HUES48 (cell line): Measurements from ENCODE around the gene C10orf105.

Source experiments
- H3K27ac ChIP-seq: one replicate; pipeline ENCODE4 v1.7.0; 2013; ENCODE audit warnings: low read depth, low read length, inconsistent platforms
- H3K27me3 ChIP-seq: 2 replicates; pipeline ENCODE4 v1.6.1; 2013; ENCODE audit warnings: mild to moderate bottlenecking, low read length; ENCODE audit not compliant: control insufficient read depth, insufficient read depth
- H3K36me3 ChIP-seq: 2 replicates; pipeline ENCODE4 v1.6.1; 2013; ENCODE audit warnings: low read length; ENCODE audit not compliant: control insufficient read depth, insufficient read depth
- H3K4me1 ChIP-seq: 2 replicates; pipeline ENCODE4 v1.6.1; 2013; ENCODE audit warnings: mild to moderate bottlenecking, low read length; ENCODE audit not compliant: control insufficient read depth, insufficient read depth
- H3K4me3 ChIP-seq: 2 replicates; pipeline ENCODE4 v1.5.1; 2013; ENCODE audit warnings: mild to moderate bottlenecking, low read depth, low read length
- H3K9ac ChIP-seq: 2 replicates; pipeline ENCODE4 v1.6.1; 2013; ENCODE audit warnings: mild to moderate bottlenecking, low read depth, low read length, moderate library complexity
- H3K9me3 ChIP-seq: 2 replicates; pipeline ENCODE4 v1.6.1; 2013; ENCODE audit warnings: low read length; ENCODE audit not compliant: control insufficient read depth, insufficient read depth

C10orf105 gene

GRCh38 chr10:71683301-71683700, 36.3 kb downstream of the C10orf105 start:
- Histone ChIP-seq H3K36me3 (no peaks in the 10 kb centered on the region), H3K27me3 (no peaks in the 10 kb centered on the region; the same call in 1 of the 2 replicates), H3K9ac (no peak overlapping the region), H3K9me3 (no peaks in the 10 kb centered on the region), H3K4me1 (peaks cover 17% of the 10 kb centered on the region), H3K27ac (no peak overlapping the region), H3K4me3 (no peak overlapping the region)

GRCh38 chr10:71681977-71682376, 37.6 kb downstream of the C10orf105 start:
- no peaks in the 10 kb centered on the region for H3K36me3 ChIP-seq
- H3K9ac ChIP-seq = no peak overlapping the region
- no peaks in the 10 kb centered on the region; the same call in 1 of the 2 replicates for H3K27me3 ChIP-seq
- H3K4me1 ChIP-seq = peaks cover 17% of the 10 kb centered on the region
- no peak overlapping the region for H3K4me3 ChIP-seq
- no peaks in the 10 kb centered on the region for H3K9me3 ChIP-seq
- no peak overlapping the region for H3K27ac ChIP-seq

DNA sequence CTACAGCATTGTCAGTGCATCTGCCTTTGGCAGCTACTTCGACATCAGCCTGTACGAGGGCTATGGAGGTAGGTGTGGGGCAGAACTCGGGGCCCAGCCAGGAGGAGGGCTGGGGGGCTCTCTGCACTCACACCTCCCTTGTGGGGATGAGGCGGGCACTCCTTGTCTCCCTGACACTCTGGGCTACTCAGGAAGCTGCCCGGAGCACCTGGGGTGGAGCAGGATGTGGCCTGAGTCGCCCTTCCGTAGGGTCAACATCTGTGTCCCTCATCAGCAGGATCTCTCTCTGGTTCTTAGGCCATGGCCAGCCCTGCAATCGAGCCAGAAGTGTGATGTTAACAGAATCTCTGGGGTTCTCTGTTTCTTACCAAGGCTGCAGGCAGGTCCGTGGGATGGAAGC, 40.2 kb downstream of the C10orf105 start:
- Histone ChIP-seq H3K36me3 (no peaks in the 10 kb centered on the region), H3K4me1 (no peaks in the 10 kb centered on the region), H3K9me3 (no peaks in the 10 kb centered on the region), H3K27ac (no peak overlapping the region), H3K4me3 (no peak overlapping the region), H3K27me3 (no peaks in the 10 kb centered on the region), H3K9ac (no peak overlapping the region)

GRCh38 chr10:71678057-71678805, 41.3 kb downstream of the C10orf105 start:
- Histone ChIP-seq H3K36me3 (no peaks in the 10 kb centered on the region), H3K4me1 (no peaks in the 10 kb centered on the region), H3K27me3 (no peaks in the 10 kb centered on the region), H3K27ac (no peak overlapping the region), H3K4me3 (no peak overlapping the region), H3K9me3 (no peaks in the 10 kb centered on the region), H3K9ac (no peak overlapping the region)

- no peak overlapping the region for H3K9ac ChIP-seq
- H3K27me3 ChIP-seq = no peaks in the 10 kb centered on the region
- H3K9me3 ChIP-seq = no peaks in the 10 kb centered on the region
Measured at GRCh38 chr10:71677261-71677660, 42.3 kb downstream of the C10orf105 start.

GRCh38 chr10:71675295-71675970, 44.1 kb downstream of the C10orf105 start:
- Histone ChIP-seq H3K4me3 (no peak overlapping the region), H3K27ac (no peak overlapping the region), H3K36me3 (no peaks in the 10 kb centered on the region), H3K4me1 (no peaks in the 10 kb centered on the region), H3K9me3 (no peaks in the 10 kb centered on the region), H3K9ac (no peak overlapping the region), H3K27me3 (no peaks in the 10 kb centered on the region)

More at GRCh38 chr10:71677261-71677660, 42.3 kb downstream of the C10orf105 start:
- no peaks in the 10 kb centered on the region for H3K4me1 ChIP-seq
- no peak overlapping the region for H3K4me3 ChIP-seq
- H3K27ac ChIP-seq = no peak overlapping the region
- no peaks in the 10 kb centered on the region for H3K36me3 ChIP-seq

- Histone ChIP-seq H3K9ac (no peak overlapping the region), H3K27ac (no peak overlapping the region), H3K4me3 (no peak overlapping the region), H3K36me3 (no peaks in the 10 kb centered on the region), H3K4me1 (no peaks in the 10 kb centered on the region), H3K27me3 (no peaks in the 10 kb centered on the region), H3K9me3 (no peaks in the 10 kb centered on the region)
Measured at GRCh38 chr10:71671994-71672946, 47.3 kb downstream of the C10orf105 start.

GRCh38 chr10:71667387-71667752, 52.2 kb downstream of the C10orf105 start:
- H3K27me3 ChIP-seq = no peaks in the 10 kb centered on the region
- peaks cover 9% of the 10 kb centered on the region for H3K4me1 ChIP-seq
- no peaks in the 10 kb centered on the region for H3K36me3 ChIP-seq
- H3K9me3 ChIP-seq = no peaks in the 10 kb centered on the region
- no peak overlapping the region for H3K27ac ChIP-seq
- no peak overlapping the region for H3K9ac ChIP-seq
- H3K4me3 ChIP-seq = no peak overlapping the region

- Histone ChIP-seq H3K27me3 (no peaks in the 10 kb centered on the region), H3K4me1 (peaks cover 9% of the 10 kb centered on the region), H3K36me3 (no peaks in the 10 kb centered on the region), H3K4me3 (no peak overlapping the region), H3K9ac (no peak overlapping the region), H3K9me3 (no peaks in the 10 kb centered on the region), H3K27ac (no peak overlapping the region)
Measured at GRCh38 chr10:71666639-71667386, 52.8 kb downstream of the C10orf105 start.

DNA sequence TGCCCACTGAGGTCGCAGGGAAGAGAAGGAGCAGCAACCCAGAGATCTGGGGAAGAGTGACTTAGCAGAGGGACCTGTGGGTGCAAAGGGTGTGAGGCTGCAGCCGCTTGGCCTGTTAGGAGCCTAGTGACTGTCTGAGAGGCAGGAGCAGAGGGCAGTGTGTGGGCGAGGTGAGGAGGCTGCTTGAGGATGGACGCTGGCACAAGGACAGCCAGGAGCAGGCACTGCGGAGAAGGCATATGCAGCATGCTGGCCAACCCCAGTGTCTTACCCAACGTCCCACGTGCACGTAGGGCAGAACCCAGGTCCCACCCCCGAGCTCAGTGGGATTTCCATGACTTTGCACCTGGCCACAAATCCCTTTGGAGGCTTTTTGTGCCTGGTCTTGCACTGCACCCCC, 54.1 kb downstream of the C10orf105 start:
- Histone ChIP-seq H3K27me3 (0 out of 2 replicates have a peak, but pooled peaks cover 1% of the 10 kb centered on the region), H3K36me3 (no peaks in the 10 kb centered on the region), H3K4me1 (peaks cover 15% of the 10 kb centered on the region), H3K4me3 (no peak overlapping the region), H3K9me3 (no peaks in the 10 kb centered on the region), H3K27ac (no peak overlapping the region), H3K9ac (no peak overlapping the region)
